SK-MEL-5 (cell line): ENCODE data around the gene TK1. TPM values are rescaled to one million over a fixed set of nuclear protein-coding genes. Genes with fewer than 3 reads are reported as not detected.
"Not testable (repeated sequence)": the region's sequence is repeated elsewhere in the genome, so short reads cannot be mapped to it uniquely, and the experiment has no call there.

Experiments used
- DNase-seq: peaks from one replicate; pipeline ENCODE4 v3.0.0-alpha.2; 2016; ENCODE audit warnings: low read depth, low spot score
- in situ Hi-C: cut with HindIII; loops from 2 replicates; pipeline ENCODE4 v1.10.0; 2016; ENCODE audit warnings: low sequenced_read_pairs, high pct_unique_total_duplicates, low pct_unique_long_range_greater_than_20kb
- total RNA-seq: library from RNA; depleted of rRNA; stranded (reverse); fragments of >200 nt; shearing (Covaris generic); gene quantifications from 2 replicates; pipeline ENCODE4 v1.2.3, GENCODE V29; 2014

Gene TK1
- total RNA-seq, 1 experiment from 2014 or later, result 85.4 TPM

DNA sequence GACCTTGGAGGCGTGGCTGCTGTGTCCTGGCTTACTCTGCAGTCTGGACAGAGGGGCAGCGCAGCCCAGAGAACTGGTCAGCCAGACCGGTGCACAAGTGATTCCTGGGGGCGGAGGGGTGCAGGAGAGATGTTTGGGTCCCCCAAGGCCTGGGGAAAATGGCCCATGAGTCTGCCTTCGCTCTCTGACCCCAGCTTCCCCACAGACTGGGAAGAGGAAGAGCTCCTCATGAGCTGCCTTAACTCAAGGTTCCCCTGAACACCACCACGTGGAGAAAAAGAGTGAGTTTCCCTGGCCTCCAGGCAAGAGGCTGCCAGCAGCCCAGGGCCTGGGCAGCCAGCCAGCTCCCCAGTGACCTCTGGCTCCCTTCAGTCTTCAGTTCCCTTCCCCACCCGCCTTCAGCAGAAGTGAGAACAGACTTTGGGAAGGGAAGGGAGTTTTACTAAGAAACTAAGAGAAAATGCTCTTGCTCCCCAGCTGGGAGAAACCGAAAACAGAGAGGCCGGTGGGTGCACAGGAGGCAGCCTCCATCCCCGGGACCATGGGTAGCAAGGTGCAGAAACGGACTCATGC lies 42.6 kb downstream of the TK1 start:
- DNase-seq, result peak; percentile 69
- in situ Hi-C loops, result no loop called here

DNA sequence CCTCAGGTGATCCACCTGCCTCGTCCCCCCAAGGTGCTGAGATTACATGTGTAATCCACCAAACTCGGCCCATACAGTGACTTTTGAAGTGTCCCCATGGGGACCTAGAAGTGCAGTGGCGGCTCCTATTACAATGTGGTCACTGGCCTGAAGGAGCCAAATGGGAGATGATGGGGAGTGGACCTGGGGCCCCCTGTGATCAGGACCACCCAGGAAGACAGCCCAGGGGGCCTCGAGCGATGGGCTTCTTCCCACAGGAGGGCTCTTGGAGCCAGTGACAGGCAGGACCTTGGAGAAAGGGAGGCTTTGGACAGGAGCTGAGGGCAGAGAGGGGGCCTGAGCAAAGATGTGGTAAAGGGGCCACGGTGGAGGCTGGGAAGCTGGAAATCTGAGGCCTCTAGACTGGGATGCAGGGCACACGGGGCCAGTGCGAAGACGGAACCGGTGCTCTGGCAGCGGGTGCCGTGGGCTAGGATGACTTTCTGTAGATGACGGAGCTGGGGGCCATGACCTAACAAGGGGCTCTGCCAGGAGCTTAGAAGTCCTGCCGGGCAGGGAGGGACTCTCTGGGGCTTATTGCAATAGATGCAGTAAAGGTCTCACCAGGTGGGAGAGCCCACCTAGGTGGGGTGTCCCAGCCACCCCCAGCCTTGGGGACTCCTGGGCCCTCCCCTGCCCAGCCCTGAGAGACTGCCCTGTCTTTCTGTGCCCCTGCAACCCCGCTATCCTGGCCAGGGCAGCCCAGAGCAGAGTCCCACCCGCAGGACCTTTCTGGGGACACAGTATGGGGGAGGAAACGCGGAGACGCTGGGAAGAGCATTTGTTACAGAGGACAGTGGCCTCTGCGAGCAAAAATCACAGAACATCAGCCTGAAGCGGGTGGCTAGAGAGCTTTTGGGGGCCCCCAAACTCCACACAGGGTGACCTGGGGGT lies 43.4 kb downstream of the TK1 start:
- DNase-seq, result no peak
- in situ Hi-C loops, result no loop called here

DNA sequence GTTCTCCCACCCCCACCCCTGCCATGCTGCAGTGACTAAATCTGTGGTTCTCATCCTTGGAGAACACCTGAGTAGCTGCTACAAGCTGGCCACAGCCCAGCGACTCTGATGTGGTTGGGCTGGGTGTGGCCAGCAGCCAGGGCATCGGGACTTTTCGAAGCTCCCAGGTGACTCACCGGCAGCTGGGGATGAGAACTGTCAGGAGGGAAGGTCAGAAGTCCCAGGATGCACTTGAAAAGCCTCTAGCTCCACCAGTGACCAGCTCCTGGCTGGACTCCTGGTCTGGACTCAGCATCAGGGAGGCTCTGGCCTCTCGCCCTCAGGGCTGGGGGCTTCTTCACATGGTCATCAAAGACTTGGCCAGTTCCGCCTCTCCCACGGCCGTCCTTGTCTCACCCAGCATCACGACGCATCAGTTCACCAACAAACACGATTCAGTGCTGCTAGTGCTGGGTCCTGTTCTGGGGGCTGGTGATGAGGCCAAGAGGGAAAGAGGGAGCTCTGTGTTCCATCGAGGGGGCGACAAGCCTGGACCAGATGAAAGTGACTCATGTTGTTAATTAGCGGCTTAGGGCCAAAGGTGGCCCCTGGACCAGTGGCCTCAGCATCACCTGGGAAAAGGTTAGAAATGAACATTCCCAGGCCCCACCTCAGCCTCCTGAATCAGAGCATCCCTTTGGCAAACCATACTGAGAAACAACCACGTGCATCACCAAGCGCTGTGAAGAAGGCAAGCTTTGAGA lies 44.6 kb downstream of the TK1 start:
- in situ Hi-C loops, result no loop called here
- DNase-seq, result no peak

GRCh38 chr17:78141437-78142118 lies 45.3 kb downstream of the TK1 start:
- no peak for DNase-seq
- in situ Hi-C loops, result no loop called here

DNA sequence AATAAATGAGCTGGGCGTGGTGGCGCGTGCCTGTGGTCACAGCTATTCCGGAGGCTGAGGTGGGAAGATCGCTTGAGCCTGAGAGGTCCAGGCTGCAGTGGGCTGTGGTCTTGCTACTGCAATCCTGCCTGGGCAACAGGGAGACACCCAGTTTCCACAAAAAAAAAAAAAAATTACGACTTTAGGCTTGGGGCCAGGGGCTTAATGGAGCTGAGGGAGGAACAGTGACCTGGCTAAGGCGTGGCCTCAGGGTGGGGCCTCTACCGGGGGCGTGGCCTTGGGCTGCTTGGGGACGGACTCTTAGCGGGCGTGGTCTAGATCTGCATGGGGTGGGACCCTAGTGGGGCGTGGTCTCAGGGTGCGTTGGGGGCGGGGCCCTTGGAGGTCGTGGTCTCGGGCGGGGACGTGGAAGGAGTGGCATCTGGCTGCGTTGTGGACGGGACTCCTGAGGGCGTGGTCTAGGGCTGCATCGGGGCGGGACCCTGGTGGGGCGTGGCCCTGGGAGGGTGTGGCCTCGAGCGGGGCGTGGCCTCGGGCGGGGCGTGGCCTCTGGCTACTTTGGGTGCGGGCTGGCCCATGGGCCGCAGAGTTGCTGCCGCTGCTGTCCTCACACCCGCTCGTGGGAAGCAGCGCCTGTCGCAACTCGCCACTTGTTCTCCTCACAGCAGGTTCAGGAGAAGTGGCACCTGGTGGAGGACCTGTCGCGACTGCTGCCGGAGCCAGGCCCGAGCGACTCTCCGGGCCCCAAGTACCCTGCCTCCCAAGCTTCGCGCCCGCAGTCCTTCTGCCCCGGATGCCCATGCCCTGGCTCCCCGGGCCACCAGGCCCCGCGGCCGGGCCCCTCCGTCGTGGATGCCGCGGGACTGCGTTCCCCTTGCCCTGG lies 46.4 kb downstream of the TK1 start:
- DNase-seq, result peak; percentile 100
- in situ Hi-C loops, result no loop called here

- in situ Hi-C loops, DNase-seq: not testable (repeated sequence)
Measured at GRCh38 chr17:78139861-78140168, 47.0 kb downstream of the TK1 start.

DNA sequence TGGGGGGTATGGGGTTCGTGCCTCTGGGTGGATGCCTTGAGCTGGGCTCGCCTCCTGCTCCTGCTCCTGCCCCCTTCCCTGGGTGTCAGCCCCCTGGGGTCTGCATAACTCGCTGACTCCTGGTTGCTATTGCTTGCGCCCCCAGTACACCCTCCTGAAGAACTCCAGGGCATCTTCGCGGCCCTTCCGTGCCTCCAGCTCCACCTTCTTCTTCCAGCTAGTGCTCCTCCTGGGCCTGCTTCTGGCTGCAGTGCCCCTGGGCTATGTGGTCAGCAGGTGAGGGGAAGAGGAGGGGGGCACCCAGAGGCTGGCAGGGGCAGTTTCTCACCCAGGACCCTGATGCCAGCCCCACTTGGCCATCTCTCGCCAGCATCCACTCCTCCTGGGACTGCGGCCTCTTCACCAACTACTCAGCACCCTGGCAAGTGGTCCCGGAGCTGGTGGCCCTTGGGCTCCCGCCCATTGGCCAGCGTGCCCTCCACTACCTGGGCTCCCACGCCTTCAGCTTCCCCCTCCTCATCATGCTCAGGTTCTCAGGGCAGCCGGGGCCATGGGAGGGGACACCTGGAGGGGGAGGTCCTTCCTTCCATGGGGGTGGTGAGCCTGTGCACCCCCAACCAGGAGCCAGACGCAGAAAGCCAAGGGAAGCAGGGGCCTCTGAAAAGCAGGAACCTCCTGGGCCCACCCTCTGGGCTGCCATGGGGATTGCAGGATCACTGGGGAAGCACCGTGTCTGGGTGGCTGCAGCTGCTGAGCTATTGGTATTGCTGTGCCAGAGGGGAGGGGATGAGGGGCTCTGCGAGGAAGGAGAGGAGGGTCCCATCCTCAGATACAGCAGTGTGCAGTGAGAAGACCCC lies 48.4 kb downstream of the TK1 start:
- no peak for DNase-seq
- in situ Hi-C loops, result no loop called here

GRCh38 chr17:78137392-78138203 lies 49.3 kb downstream of the TK1 start:
- in situ Hi-C loops, result no loop called here
- peak; percentile 56 for DNase-seq

DNA sequence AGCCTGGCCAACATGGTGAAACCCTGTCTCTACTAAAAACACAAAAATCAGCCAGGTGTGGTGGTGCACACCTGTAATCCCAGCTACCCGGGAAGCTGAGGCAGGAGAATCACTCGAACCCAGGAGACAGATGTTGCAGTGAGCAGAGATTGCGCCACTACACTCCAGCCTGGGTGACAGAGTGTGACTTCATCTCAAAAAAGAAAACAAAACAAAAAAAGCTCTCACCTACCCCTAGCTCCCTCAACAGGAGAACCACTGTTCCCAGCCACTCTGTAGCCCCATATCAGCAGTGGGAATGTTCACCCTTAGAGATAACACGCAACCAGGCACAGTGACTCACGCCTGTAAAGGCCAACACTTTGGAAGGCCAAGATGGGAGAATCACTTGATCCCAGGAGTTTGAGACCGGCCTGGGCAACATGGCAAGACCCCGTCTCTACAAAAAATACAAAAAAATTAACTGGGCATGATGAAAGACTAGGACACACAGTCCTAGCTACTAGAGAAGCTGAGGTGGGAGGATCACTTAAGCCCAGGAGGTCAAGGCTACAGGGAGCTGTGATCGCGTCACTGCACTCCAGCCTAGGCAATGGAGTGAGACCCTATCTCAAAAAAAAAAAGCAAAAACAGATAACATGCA lies 50.9 kb downstream of the TK1 start:
- DNase-seq, result no peak
- in situ Hi-C loops, result no loop called here

DNA sequence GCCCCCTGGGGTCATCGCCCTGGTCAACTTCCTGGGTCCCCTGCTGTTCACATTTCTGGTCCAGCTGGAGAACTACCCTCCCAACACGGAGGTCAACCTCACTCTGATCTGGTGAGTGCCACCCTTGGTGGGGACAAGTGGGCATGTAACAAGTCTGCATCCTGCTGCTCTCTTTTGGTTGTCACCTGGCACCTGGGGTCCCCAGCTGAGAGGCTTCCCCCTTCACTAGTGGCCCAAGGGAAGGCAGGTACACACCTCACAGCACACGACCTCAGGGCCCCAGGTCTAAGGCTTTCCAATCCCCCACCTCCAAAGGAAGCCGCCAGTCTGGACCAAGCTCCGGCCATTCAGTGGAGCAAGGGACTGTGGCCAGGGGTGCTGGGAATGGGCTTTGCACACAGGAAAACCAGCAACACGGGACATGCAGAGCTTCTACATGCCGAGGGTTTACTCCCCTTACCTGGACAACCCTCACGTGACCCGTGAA lies 51.9 kb downstream of the TK1 start:
- in situ Hi-C loops, result no loop called here
- DNase-seq, result no peak

- in situ Hi-C loops, result no loop called here
- DNase-seq, result peak; percentile 92
Measured at GRCh38 chr17:78133971-78134898, 52.6 kb downstream of the TK1 start.

GRCh38 chr17:78133179-78133951 lies 53.5 kb downstream of the TK1 start:
- no peak for DNase-seq
- in situ Hi-C loops, result no loop called here

GRCh38 chr17:78132767-78133178 lies 54.1 kb downstream of the TK1 start:
- DNase-seq, result no peak

More at GRCh38 chr17:78132767-78133178, 54.1 kb downstream of the TK1 start:
- in situ Hi-C loops, result no loop called here
